Fibroblast of lung (primary cell): ENCODE results near the gene ZNF324. TPM values are rescaled to one million over a fixed set of nuclear protein-coding genes. Genes with fewer than 3 reads are reported as not detected.

Experiments
- DNase-seq, 2 donors: peaks; one replicate each; pipeline versions ENCODE4 v3.0.0 to v3.0.0-alpha.2; 2010; ENCODE audit warnings: low read depth in 2 of 2
- H2AFZ ChIP-seq: 2 replicates; pipeline ENCODE4 v1.5.1; 2012; ENCODE audit warnings: low read length, control low read depth, inconsistent platforms
- H3K27ac ChIP-seq: 2 replicates; pipeline ENCODE4 v1.5.1; 2011; ENCODE audit warnings: low read length, control low read depth; ENCODE audit not compliant: insufficient read depth
- H3K27me3 ChIP-seq: 2 replicates; pipeline ENCODE4 v1.5.1; 2011; ENCODE audit warnings: mild to moderate bottlenecking, low read length; ENCODE audit not compliant: control insufficient read depth, insufficient read depth
- H3K36me3 ChIP-seq: 2 replicates; pipeline ENCODE4 v1.5.1; 2011; ENCODE audit warnings: low read length; ENCODE audit not compliant: control insufficient read depth, insufficient read depth
- H3K4me1 ChIP-seq: 2 replicates; pipeline ENCODE4 v1.5.1; 2011; ENCODE audit warnings: low read length; ENCODE audit not compliant: control insufficient read depth, insufficient read depth; ENCODE audit errors: extremely low read depth
- H3K4me2 ChIP-seq: 2 replicates; pipeline ENCODE4 v1.5.1; 2011; ENCODE audit warnings: low read length, control low read depth; ENCODE audit not compliant: insufficient read depth; ENCODE audit errors: extremely low read depth
- H3K4me3 ChIP-seq, 4 experiments: fragments of 200-600 bp in 1 of 4; sonication (generic) in 1 of 4; replicated peaks in 1 of 4; 2 replicates each; pipeline ENCODE4 v1.5.1; 2011 to 2016; ENCODE audit warnings: low read length in 4 of 4, low read depth in 3 of 4, mild to moderate bottlenecking in 3 of 4, control low read depth in 2 of 4, inconsistent platforms in 1 of 4, mixed read lengths in 1 of 4; ENCODE audit not compliant: insufficient read depth in 1 of 4; ENCODE audit errors: control extremely low read depth in 1 of 4
- H3K79me2 ChIP-seq: 2 replicates; pipeline ENCODE4 v1.5.1; 2012; ENCODE audit warnings: mild to moderate bottlenecking, low read length, inconsistent platforms; ENCODE audit not compliant: control insufficient read depth, insufficient read depth
- H3K9ac ChIP-seq: 2 replicates; pipeline ENCODE4 v1.5.1; 2011; ENCODE audit warnings: mild to moderate bottlenecking, low read length, control low read depth; ENCODE audit not compliant: insufficient read depth
- H3K9me3 ChIP-seq: 2 replicates; pipeline ENCODE4 v1.5.1; 2012; ENCODE audit warnings: low read depth, low read length; ENCODE audit not compliant: control insufficient read depth, insufficient read depth
- H4K20me1 ChIP-seq: 2 replicates; pipeline ENCODE4 v1.5.1; 2011; ENCODE audit warnings: low read length; ENCODE audit not compliant: control insufficient read depth, insufficient read depth; ENCODE audit errors: extremely low read depth
- EZH2 ChIP-seq: IDR thresholded peaks from 2 replicates; pipeline ENCODE4 v1.5.1; 2012; ENCODE audit warnings: low read length, control low read depth, mild to moderate bottlenecking; ENCODE audit errors: missing control alignments
- polyA plus RNA-seq, 2 donors: library from polyadenylated mRNA; depleted of rRNA in 1 of 2; stranded (reverse) in 1 of 2; unstranded in 1 of 2; fragments of >200 nt; gene quantifications; 2 replicates each; pipeline ENCODE4 v1.2.1, GENCODE V29; 2011 to 2012; ENCODE audit warnings: missing spikeins in 1 of 2
- total RNA-seq: library from RNA; depleted of rRNA; stranded (reverse); fragments of >200 nt; gene quantifications from 2 replicates; pipeline ENCODE4 v1.2.1, GENCODE V29; 2014
- TF ChIP-seq, protein P1 (sequence below), 2 donors: IDR thresholded peaks in 1 of 2; conservative IDR thresholded peaks in 1 of 2; 1 replicate in 1 of 2; 2 replicates in 1 of 2; pipeline ENCODE4 v1.5.1; 2011 to 2012; ENCODE audit warnings: low read length in 2 of 2, control low read depth in 1 of 2, inconsistent platforms in 1 of 2, low read depth in 1 of 2, mild to moderate bottlenecking in 1 of 2

Gene ZNF324
- total and polyA plus RNA-seq, 2 donors (not counting 1 experiment from before 2014, with no cell fraction given) = 4.1 to 14.2 TPM

DNA sequence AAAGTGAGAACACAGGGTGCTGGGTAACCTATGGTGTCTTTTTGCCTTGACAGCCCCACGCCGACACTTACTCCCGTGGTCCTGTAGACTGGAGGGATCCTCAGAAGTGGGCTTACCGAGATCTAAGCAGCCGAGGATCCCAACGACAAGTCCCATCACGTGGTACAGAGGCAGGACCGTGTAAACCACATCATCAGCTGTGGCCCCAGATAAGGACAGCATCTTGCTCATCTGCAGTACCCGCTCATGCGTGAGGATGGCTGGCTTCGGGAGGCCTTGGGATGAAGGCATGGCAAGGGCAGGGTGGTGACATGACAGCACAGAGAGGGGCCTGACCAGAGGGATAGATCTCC, 42.8 kb downstream of the ZNF324 start:
- TF ChIP-seq, protein P1, sequence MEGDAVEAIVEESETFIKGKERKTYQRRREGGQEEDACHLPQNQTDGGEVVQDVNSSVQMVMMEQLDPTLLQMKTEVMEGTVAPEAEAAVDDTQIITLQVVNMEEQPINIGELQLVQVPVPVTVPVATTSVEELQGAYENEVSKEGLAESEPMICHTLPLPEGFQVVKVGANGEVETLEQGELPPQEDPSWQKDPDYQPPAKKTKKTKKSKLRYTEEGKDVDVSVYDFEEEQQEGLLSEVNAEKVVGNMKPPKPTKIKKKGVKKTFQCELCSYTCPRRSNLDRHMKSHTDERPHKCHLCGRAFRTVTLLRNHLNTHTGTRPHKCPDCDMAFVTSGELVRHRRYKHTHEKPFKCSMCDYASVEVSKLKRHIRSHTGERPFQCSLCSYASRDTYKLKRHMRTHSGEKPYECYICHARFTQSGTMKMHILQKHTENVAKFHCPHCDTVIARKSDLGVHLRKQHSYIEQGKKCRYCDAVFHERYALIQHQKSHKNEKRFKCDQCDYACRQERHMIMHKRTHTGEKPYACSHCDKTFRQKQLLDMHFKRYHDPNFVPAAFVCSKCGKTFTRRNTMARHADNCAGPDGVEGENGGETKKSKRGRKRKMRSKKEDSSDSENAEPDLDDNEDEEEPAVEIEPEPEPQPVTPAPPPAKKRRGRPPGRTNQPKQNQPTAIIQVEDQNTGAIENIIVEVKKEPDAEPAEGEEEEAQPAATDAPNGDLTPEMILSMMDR (conservative IDR thresholded peaks at IDR 0.05 in 1 of 2, IDR thresholded peaks at IDR 0.05 in 1 of 2; ENCODE audit: low read depth in 1 of 2, low read length in 2 of 2) = no peak
- no peak for TF ChIP-seq EZH2
- Histone ChIP-seq H3K27ac (no peak overlapping the region), H3K27me3 (no peaks in the 10 kb centered on the region), H3K9me3 (no peaks in the 10 kb centered on the region), H4K20me1 (no peaks in the 10 kb centered on the region), H3K4me2 (no peak overlapping the region), H3K36me3 (no peaks in the 10 kb centered on the region), H3K4me1 (no peaks in the 10 kb centered on the region), H2AFZ (no peak overlapping the region), H3K9ac (no peak overlapping the region), H3K79me2 (peaks cover 2% of the 10 kb centered on the region), H3K4me3 (no peak overlapping the region)
- no peak for DNase-seq

DNA sequence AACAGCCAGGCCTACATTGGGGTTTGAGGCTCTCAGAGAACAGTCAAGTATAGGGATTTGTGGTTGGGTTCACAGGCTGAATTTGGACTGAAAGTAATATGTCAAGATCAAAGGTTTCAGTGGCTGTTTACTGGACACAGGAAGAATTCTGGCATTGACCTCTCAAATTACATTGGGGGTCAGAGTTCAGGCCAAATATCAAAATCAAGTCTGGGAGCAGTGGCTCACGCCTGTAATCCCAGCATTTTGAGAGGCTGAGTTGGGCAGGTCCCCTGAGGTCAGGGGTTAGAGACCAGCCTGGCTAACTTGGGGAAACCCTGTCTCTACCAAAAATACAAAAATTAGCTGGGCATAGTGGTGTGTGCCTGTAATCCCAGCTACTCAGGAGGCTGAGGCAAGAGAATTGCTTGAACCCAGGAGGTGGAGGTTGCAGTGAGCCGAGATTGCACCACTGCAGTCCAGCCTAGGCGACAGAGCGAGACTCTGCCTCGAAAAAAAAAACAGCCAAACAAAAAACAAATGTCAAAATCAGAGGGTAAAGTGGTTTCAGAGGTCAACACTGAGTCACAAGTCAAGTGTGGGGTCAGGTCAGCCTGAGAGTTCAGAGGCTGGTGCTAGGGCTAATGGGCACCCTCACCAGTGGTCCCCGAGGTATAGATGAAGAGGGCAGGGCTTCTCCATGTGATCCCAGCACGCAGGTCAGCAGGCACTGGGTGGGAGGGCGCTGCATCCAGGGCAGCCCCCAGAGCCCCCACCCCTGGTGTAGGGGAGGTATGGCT, 43.4 kb downstream of the ZNF324 start:
- Histone ChIP-seq H3K9ac (no peak overlapping the region), H3K27me3 (no peaks in the 10 kb centered on the region), H4K20me1 (no peaks in the 10 kb centered on the region), H3K4me1 (no peaks in the 10 kb centered on the region), H3K36me3 (no peaks in the 10 kb centered on the region), H3K27ac (no peak overlapping the region), H3K4me2 (no peak overlapping the region), H3K4me3 (no peak overlapping the region), H3K9me3 (no peaks in the 10 kb centered on the region), H3K79me2 (peaks cover 2% of the 10 kb centered on the region), H2AFZ (no peak overlapping the region)
- DNase-seq = no peak
- no peak for TF ChIP-seq EZH2
- TF ChIP-seq, protein P1 (conservative IDR thresholded peaks at IDR 0.05 in 1 of 2, IDR thresholded peaks at IDR 0.05 in 1 of 2; ENCODE audit: low read depth in 1 of 2, low read length in 2 of 2) = no peak

DNA sequence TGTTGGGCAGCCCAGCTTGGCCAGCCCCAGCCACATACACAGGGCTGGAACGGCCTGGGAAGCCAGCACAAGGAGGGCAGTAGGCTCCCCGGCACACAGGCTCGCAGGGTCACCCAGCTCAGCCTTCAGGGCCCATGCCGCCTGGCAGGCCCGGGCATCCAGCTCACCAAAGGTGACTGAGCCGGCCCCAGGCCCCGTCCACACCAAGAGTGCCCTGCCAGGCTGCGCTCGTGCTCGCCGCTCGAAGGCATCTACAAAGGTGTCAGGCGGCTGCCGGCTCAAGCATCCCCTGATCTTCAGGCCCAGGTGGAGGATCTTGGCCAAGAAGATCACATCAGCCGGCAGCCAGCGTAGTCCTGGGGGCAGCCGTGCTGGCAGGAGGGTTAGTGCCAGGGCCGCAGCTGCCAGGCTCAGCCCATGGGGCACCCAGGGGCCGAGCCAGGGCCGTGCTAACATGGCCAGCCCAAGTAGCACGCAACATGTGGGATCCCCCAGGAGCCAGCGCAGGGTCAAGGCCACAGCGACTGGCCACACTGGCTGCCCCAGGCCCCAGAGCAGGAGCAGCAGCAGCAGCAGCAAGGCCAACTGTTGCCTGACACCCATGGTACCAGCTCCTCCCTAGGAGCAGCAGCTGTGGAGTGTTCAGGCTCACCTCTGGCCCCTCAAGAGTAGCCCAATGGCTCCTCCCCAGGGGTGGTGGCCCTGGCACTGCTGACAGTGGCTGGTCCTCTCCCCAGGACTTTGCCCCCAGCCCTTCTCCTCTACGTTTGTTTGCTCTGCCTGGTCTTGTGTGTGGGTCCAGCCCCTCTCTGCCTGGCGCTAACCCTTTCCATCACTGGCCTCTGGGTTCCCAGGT, 44.7 kb downstream of the ZNF324 start, which contains the start of gene SLC27A5:
SLC27A5 (minus strand) TSS at position 640 of the 856 bp plus-strand sequence; CDS start at position 603, 37 bp downstream.
- Histone ChIP-seq H3K9ac (no peak within 1 kb of the TSS), H3K27me3 (no peaks in the 10 kb centered on the region), H3K9me3 (no peaks in the 10 kb centered on the region), H4K20me1 (no peaks in the 10 kb centered on the region), H3K27ac (no peak within 1 kb of the TSS), H3K4me1 (no peaks in the 10 kb centered on the region), H3K4me3 (no peak within 1 kb of the TSS), H3K79me2 (peaks cover 10% of the 10 kb centered on the region), H2AFZ (no peak within 1 kb of the TSS), H3K4me2 (no peak within 1 kb of the TSS), H3K36me3 (no peaks in the 10 kb centered on the region)
- TF ChIP-seq, protein P1 (conservative IDR thresholded peaks at IDR 0.05 in 1 of 2, IDR thresholded peaks at IDR 0.05 in 1 of 2; ENCODE audit: low read depth in 1 of 2, low read length in 2 of 2) = no peak
- no peak for TF ChIP-seq EZH2
- no peak for DNase-seq
